ENCODE results near the gene CLCNKA. TPM values are rescaled to one million over a fixed set of nuclear protein-coding genes. Genes with fewer than 3 reads are reported as not detected.

The CLCNKA gene
- polyA plus RNA-seq, 1 donor (not counting 4 experiments of a cell fraction or from before 2014, with no cell fraction given): not detected

- H3K27ac ChIP-seq (ENCODE audit: control insufficient read depth, insufficient read depth, low read length): no peak overlapping the region
- H3K9me3 ChIP-seq (ENCODE audit: control insufficient read depth, low read depth, low read length): no peaks in the 10 kb centered on the region
- FAIRE-seq (no peak), DNase-seq (ENCODE audit: low read depth, low spot score) (no peak)
- dilution Hi-C loops (cut with MboI; ENCODE audit: extremely low pct_ligation_motif_present, low sequenced_read_pairs): no loop called here
- H2AFZ ChIP-seq (ENCODE audit: control insufficient read depth, low read length): no peak overlapping the region
- H3K79me2 ChIP-seq (ENCODE audit: control insufficient read depth, insufficient read depth, low read length): no peaks in the 10 kb centered on the region
- TF ChIP-seq EZH2 (IDR thresholded peaks at IDR 0.05; ENCODE audit: low read length): no peak
- no peak for TF ChIP-seq CTCF (optimal IDR thresholded peaks at IDR 0.05 in 1 of 3, IDR thresholded peaks at IDR 0.05 in 1 of 3, conservative IDR thresholded peaks at IDR 0.05 in 1 of 3; ENCODE audit: extremely low read depth in 1 of 3, insufficient read depth in 2 of 3, low read length in 3 of 3)
- no peak overlapping the region for H3K4me3 ChIP-seq (ENCODE audit: control insufficient read depth in 2 of 3, extremely low read depth in 1 of 3, insufficient read depth in 2 of 3, low read depth in 1 of 3, low read length in 3 of 3)
- peaks cover 17% of the 10 kb centered on the region for H3K4me1 ChIP-seq (ENCODE audit: control insufficient read depth, extremely low read depth, insufficient read depth, low read length)
- H3K9ac ChIP-seq (ENCODE audit: control insufficient read depth, extremely low read depth, insufficient read depth, low read length): no peak overlapping the region
- no peaks in the 10 kb centered on the region for H3K27me3 ChIP-seq (ENCODE audit: control insufficient read depth, extremely low read depth, insufficient read depth, low read length)
- H4K20me1 ChIP-seq (ENCODE audit: control insufficient read depth, extremely low read depth, insufficient read depth, low read length): no peaks in the 10 kb centered on the region
- H3K4me2 ChIP-seq (ENCODE audit: control insufficient read depth, extremely low read depth, insufficient read depth, low read depth, low read length): no peak overlapping the region
- H3K36me3 ChIP-seq (ENCODE audit: control insufficient read depth in 2 of 2, extremely low read depth in 1 of 2, insufficient read depth in 2 of 2, low read length in 2 of 2): no peaks in the 10 kb centered on the region
- no peaks in the 10 kb centered on the region for H3K9me1 ChIP-seq (ENCODE audit: control insufficient read depth, extremely low read depth, insufficient read depth, low read length)
Observed at GRCh38 chr1:16010837-16011236, 11.0 kb upstream of the CLCNKA start.

GRCh38 chr1:16011936-16012589 is 9.8 kb upstream of the CLCNKA start:
- Histone ChIP-seq H2AFZ (ENCODE audit: control insufficient read depth, low read length) (no peak overlapping the region), H3K4me1 (ENCODE audit: control insufficient read depth, extremely low read depth, insufficient read depth, low read length) (peaks cover 13% of the 10 kb centered on the region), H3K4me3 (ENCODE audit: control insufficient read depth in 2 of 3, extremely low read depth in 1 of 3, insufficient read depth in 2 of 3, low read depth in 1 of 3, low read length in 3 of 3) (no peak overlapping the region), H3K9me3 (ENCODE audit: control insufficient read depth, low read depth, low read length) (no peaks in the 10 kb centered on the region), H3K79me2 (ENCODE audit: control insufficient read depth, insufficient read depth, low read length) (no peaks in the 10 kb centered on the region), H3K9me1 (ENCODE audit: control insufficient read depth, extremely low read depth, insufficient read depth, low read length) (no peaks in the 10 kb centered on the region), H3K27ac (ENCODE audit: control insufficient read depth, insufficient read depth, low read length) (no peak overlapping the region), H4K20me1 (ENCODE audit: control insufficient read depth, extremely low read depth, insufficient read depth, low read length) (no peaks in the 10 kb centered on the region), H3K27me3 (ENCODE audit: control insufficient read depth, extremely low read depth, insufficient read depth, low read length) (no peaks in the 10 kb centered on the region), H3K4me2 (ENCODE audit: control insufficient read depth, extremely low read depth, insufficient read depth, low read depth, low read length) (no peak overlapping the region), H3K36me3 (ENCODE audit: control insufficient read depth in 2 of 2, extremely low read depth in 1 of 2, insufficient read depth in 2 of 2, low read length in 2 of 2) (no peaks in the 10 kb centered on the region), H3K9ac (ENCODE audit: control insufficient read depth, extremely low read depth, insufficient read depth, low read length) (no peak overlapping the region)
- dilution Hi-C loops (cut with MboI; ENCODE audit: extremely low pct_ligation_motif_present, low sequenced_read_pairs): no loop called here
- TF ChIP-seq EZH2 (IDR thresholded peaks at IDR 0.05; ENCODE audit: low read length) (no peak), CTCF (optimal IDR thresholded peaks at IDR 0.05 in 1 of 3, IDR thresholded peaks at IDR 0.05 in 1 of 3, conservative IDR thresholded peaks at IDR 0.05 in 1 of 3; ENCODE audit: extremely low read depth in 1 of 3, insufficient read depth in 2 of 3, low read length in 3 of 3) (no peak)
- FAIRE-seq: no peak
- no peak for DNase-seq (ENCODE audit: low read depth, low spot score)
